Daoy (cell line): ENCODE data around the gene NGEF. TPM values are rescaled to one million over a fixed set of nuclear protein-coding genes. Genes with fewer than 3 reads are reported as not detected.
A peak's percentile ranks its signal among the peaks of the same experiment; 100 is the strongest.
"Not testable (repeated sequence)": the region's sequence is repeated elsewhere in the genome, so short reads cannot be mapped to it uniquely, and the experiment has no call there.

Experiments used
- DNase-seq: peaks from one replicate; pipeline ENCODE4 v3.0.0-alpha.2; 2015; ENCODE audit warnings: low read depth
- total RNA-seq: library from RNA; depleted of rRNA; stranded (reverse); fragments of >200 nt; shearing (Covaris generic); gene quantifications from 2 replicates; pipeline ENCODE4 v1.2.3, GENCODE V29; 2014

Gene NGEF
- total RNA-seq, 1 experiment from 2014 or later: 0.17 TPM

GRCh38 chr2:232870766-232871371, 142.2 kb downstream of the NGEF start:
- DNase-seq: no peak

DNA sequence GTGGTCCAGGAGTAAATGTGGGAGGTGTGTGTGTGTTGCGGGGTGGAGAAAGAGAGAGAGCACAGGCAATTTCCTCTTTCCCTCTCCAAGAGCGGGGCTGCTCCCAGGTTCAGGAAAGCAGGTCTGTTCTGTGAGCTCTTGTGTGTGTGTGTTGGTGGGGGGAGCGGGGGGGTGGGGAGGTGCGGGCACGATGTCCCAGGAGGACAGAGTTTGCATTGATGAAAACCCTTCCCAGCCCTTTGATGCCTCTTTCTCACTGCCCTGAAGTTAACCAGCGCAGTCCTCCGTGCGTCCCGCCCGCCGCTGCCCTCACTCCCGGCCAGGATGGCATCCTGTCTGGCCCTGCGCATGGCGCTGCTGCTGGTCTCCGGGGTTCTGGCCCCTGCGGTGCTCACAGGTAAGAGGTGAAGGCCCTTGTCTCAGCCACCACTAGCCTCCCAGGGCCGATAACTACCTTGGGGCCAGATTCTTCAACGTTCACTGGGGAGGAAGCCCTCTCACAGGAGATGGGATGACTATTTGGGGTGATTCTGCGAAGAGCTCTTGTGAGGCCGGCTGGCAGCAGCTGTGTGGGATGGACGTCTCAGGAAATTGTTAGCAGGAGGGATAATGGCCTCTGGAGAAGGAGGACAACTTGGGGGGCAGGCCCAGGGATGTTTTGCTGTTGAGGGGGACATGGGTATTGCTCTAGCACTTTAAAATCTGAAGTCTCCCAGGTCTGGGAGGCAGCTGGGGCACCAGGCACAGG, 142.9 kb downstream of the NGEF start, which contains the start of gene SNORC:
SNORC (plus strand) TSS at position 247 of the 748 bp plus-strand sequence; CDS start at position 325, 78 bp downstream.
- no peak for DNase-seq

DNA sequence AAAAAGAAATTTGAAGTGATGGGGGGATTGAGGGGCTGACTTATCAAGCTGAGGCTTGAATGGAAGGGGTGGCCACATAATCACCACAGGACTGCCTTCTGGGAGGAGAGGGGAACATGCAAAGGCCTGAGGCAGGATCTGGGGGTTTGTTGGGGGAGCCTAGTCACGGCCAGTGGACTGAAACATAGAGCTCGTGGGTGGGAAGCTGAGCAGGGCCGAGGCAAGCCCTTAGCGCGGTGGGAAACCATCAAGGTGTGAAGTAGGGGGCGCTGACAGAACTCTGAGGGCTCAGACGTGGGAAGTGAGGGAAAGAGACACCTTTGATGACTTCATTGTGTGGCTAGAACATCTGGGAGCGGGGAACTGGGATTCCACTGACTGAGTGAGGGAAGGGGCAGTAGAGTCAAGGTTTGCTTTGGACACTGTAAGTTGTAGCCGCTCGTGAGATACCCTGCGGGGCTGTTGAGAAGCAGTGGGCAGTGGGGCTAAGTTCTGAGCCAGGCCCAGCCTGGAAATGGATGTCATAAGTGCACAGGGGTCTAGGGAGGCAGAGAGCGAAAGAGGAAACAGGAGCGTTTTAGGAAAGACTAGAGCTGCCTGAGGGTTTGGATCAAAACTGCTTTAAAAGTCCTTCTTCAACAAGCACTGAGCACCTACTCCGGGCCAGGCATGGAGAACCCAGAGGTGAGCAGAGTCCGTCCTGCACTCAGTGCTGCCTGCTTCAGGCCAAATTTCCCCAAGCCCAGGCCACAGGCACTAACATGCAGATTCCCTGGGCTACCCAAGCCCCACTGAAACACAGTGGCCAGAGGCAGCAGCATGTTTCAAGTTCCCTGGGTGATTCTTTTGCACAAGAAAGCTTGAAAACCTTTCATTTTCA, 143.7 kb downstream of the NGEF start:
- DNase-seq: no peak

GRCh38 chr2:232866104-232866503, 147.0 kb downstream of the NGEF start:
- DNase-seq: no peak

GRCh38 chr2:232865165-232865564, 147.9 kb downstream of the NGEF start:
- no peak for DNase-seq

DNA sequence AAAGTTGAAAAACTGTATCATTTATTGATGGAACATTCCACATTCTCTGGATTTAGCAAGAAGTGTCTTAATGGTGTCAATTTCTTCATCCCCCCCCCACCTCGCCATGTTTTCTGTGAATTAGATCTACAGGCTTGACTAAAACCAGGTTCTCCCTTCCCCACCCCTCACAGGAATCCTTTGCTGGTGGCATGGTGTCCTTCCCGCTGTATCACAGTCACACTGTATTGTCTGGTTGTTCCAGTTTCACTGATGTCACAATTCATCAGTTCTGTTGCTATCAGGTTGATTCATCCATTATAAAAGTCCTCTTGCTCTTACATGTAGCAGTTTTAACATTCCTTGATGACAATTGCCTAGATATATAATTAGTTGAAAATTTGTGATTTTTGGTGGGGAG, 149.1 kb downstream of the NGEF start:
- no peak for DNase-seq

DNA sequence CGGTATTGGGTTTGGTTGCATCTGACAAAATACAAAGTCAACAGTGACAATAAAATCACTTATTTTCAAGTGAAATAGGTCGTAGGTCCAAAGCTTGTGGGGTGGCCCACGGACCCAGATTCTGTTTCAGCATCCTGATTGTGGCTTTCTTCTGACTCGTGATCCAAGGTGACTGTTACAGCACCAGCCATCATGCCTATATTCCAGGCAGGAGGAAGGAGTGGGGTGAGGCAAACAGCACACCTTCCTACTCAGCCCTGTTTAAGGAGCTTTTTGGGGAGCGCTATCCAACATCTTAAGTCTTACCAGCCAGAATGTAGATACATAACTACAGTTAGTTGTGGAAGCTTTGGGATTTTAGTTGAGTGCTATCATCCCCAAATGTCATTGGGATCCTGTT, 151.7 kb downstream of the NGEF start:
- no peak for DNase-seq

DNA sequence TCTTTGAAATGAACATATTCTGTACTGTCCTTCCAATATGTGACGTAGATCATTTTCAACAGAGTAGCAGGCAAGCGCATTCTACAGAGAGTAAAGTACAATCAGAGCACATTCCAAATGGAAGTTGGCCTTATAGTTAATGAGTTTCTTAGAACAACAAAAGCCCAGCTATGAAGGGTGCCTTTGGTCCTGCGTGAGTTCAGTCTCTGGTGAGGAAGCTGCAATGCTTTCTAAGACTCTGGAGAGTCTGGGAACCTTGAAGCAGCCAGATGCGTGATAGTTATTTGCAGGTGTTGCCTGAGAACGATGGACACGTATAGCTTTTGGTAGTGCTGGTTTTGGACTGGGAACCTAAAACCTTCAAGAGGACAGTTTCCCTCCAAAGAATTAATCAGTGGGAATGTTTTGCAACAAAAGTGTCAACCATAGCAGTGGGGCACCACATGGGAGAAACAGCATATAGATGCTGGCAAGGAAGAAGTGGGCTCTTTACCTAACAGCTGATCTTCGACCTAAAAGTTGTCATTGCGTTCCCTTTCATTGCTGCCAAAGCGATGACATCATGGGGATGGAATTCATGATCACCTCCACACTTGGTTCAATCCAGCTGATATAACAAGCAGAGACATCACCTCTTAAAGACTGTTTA, 152.3 kb downstream of the NGEF start:
- DNase-seq: no peak

DNA sequence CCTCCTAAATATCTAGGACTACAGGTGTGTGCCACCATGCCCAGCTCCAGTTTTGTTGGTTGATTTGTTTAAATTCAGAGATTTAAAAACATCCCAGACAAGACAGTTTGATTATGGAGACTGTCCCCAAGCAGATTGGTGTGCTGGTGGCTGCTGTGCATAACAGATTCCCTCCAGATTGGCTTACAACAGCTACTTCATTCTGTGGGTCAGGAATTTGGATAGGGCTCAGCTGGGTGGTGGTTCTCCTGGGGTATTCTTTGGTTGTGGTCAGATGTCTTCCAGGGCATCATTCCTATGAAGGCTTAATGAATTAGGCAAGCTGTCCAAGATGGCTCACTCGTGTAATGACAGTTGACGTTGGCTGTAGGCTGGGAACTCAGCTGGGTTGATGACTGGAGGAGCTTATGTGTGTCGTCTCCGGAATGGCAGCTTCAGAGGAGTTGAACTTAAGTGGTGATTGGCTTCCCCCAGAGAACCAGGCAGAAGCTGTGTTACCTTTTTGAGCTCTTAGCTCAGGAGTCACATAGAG, 153.6 kb downstream of the NGEF start:
- DNase-seq: no peak

DNA sequence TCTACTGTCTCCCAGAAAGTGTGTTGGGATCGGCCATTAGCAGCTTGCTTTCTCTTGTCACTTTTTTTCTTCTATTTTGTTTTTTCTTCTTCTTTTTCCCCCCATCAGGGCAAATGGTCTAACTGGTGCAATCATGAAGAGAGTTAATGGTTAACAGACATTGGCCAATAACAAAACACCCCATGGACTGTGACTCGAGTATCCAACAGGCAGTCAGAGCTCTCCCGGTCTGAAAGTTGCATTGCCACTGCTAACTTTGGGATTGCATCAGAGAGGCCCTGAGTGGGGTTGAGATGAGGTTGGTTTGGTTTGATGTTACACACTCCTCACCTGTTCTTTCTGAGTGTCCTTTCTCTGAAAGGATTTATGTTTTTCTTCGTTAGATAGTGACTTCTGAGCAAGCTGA, 155.9 kb downstream of the NGEF start:
- no peak for DNase-seq

GRCh38 chr2:232854082-232854481, 159.0 kb downstream of the NGEF start:
- peak; percentile 92 for DNase-seq

- no peak for DNase-seq
Observed at GRCh38 chr2:232852676-232853075, 160.4 kb downstream of the NGEF start.

GRCh38 chr2:232852081-232852480, 161.0 kb downstream of the NGEF start:
- not testable (repeated sequence) for DNase-seq

DNA sequence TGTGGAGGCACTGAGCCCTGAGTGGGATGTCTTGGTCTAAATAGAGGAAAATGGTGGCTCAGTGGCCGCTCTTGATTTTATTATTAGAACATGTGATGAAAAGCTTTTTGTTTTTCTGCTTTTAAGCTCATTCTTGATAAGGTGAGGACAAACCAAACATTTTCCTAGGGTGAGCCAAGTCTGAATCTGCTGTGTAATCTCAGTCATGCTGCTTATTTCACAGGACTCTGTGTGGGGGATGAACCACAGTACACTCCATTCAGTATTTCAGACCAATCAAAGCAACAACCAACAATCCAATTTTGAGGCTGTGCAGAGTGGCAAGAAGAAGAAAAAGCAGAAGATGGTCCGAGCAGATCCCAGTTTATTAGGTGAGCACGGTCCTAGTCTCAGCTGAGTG, 163.0 kb downstream of the NGEF start:
- no peak for DNase-seq

GRCh38 chr2:232846055-232846454, 167.0 kb downstream of the NGEF start:
- no peak for DNase-seq

- no peak for DNase-seq
Observed at GRCh38 chr2:232843834-232844233, 169.2 kb downstream of the NGEF start.

DNA sequence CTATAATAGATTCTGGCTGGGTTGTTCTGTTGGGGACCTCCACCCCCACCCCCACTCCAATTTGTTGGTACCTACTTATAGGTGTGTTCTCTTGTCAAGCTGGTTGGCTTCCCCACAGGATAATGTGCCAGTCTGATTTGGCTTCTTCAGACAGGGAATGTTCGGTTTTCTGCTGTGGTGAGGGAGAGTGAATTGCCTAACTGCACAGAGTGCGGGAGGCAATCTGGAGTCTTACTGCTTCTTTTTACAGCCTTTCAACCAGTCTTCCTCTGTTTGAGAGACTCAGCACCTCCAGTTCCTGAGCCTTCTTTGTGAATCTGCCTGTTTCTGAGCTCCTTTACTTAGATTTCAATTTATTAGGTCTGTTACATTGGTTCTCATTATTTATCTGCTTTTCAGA, 170.4 kb downstream of the NGEF start:
- DNase-seq: no peak

DNA sequence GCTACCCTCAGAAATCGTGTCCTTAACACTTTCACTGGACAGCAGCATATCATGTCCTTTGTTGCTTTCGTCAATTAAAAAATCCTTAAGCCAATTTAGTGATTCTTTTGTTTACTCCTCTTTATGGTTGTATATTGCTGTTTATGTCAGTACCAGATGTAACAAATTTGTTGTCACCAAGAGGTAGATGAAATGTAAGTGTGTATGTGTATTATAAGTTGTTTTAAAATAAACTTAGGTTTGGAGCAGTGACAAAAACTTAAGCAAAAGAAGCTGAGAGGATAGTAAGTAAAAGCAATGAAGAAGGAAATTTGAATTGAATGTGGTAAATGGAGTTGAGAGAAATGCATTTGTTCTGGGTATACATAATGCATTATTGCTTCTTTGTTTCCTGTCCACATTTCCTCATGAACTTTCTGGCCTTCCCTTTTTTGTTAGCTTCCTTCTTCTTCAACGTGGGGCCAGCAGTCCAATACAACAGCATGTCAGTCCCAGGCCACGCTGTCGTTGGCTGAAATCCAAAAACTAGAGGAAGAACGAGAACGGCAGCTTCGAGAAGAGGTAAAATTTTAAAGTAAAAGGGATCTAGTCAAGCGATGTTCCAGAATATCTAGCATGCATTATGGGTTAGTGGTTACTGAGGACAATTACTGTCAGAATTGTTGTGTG, 173.5 kb downstream of the NGEF start:
- DNase-seq: no peak

GRCh38 chr2:232838406-232838874, 174.6 kb downstream of the NGEF start:
- DNase-seq: peak; percentile 20

GRCh38 chr2:232836934-232837333, 176.1 kb downstream of the NGEF start:
- DNase-seq: no peak

GRCh38 chr2:232835687-232836208, 177.3 kb downstream of the NGEF start:
- DNase-seq: no peak
